NCI-H2081 (cell line): ENCODE results near the gene ZSCAN4.
A peak's percentile ranks its signal among the peaks of the same experiment; 100 is the strongest.

ENCODE experiments used
- DNase-seq, 2 experiments: peaks; one replicate each; lab custom pipeline; 2025; lab: John Stamatoyannopoulos, UW

ZSCAN4 gene

DNA sequence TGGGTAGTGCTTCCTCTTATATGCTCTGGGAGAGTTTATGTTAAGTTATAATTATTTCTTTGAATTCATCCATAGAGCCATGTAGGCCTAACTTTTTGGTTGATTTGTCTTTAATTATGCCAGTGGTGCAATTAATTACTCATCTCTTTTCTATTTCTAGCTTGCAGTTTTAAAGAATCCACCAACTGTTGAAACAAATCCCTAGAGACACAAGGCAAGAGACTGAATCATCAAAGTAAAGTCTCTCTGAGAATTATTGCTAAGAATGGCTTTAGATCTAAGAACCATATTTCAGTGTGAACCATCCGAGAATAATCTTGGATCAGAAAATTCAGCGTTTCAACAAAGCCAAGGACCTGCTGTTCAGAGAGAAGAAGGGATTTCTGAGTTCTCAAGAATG is 7.1 kb downstream of the ZSCAN4 start:
- no peak for DNase-seq

GRCh38 chr19:57682226-57682766 is 13.6 kb downstream of the ZSCAN4 start:
- DNase-seq: no peak

DNA sequence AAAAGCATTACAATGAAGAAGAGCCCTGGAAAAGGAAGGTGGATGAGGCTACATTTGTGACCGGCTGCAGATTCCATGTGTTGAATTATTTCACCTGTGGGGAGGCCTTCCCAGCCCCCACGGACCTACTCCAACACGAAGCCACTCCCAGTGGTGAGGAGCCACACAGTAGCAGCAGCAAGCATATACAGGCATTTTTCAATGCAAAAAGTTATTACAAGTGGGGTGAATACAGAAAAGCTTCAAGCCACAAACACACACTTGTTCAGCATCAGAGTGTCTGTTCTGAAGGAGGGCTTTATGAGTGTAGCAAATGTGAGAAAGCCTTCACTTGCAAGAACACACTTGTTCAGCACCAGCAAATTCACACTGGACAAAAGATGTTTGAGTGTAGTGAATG is 18.0 kb downstream of the ZSCAN4 start:
- no peak for DNase-seq

DNA sequence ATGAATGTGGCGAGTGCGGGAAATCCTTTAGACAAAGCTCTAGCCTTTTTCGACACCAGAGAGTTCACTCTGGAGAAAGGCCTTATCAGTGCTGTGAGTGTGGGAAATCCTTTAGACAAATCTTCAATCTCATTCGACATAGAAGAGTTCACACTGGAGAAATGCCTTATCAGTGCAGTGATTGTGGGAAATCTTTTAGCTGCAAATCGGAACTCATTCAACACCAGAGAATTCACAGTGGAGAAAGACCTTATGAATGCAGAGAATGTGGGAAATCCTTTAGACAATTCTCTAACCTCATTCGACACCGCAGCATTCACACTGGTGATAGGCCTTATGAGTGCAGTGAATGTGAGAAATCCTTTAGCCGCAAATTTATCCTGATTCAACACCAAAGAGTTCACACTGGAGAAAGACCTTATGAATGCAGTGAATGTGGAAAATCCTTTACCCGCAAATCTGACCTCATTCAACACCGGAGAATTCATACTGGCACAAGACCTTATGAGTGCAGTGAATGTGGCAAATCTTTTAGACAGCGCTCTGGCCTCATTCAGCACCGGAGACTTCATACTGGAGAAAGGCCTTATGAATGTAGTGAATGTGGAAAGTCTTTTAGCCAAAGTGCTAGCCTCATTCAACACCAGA is 18.8 kb downstream of the ZSCAN4 start:
- DNase-seq: no peak

DNA sequence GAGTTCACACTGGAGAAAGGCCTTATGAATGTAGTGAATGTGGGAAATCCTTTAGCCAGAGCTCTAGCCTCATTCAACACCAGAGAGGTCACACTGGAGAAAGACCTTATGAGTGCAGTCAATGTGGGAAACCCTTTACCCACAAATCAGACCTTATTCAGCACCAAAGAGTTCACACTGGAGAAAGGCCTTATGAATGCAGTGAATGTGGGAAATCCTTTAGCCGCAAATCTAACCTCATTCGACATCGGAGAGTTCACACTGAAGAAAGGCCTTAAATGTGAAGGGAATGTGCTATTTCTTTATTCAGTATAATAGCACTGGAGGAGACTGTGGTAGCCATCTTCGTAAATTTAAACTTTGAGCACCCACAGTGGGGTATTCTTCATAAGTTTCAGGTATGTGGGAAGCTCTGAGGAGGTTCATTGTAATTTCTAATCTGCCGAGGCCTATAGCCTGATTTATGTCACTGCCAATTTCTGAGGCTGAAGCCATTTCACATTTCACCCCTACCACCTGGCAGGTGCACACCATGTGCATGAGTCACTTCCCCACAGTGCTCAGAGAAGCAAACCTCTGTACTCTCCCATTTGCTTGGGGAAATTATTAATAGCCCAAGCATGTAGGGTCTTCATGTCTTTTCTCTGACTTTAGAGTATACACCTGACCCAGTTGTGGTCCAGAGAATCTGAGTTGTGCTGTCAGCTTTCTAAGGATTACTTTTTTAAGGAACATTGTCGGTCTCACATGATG is 19.5 kb downstream of the ZSCAN4 start:
- DNase-seq: no peak

DNA sequence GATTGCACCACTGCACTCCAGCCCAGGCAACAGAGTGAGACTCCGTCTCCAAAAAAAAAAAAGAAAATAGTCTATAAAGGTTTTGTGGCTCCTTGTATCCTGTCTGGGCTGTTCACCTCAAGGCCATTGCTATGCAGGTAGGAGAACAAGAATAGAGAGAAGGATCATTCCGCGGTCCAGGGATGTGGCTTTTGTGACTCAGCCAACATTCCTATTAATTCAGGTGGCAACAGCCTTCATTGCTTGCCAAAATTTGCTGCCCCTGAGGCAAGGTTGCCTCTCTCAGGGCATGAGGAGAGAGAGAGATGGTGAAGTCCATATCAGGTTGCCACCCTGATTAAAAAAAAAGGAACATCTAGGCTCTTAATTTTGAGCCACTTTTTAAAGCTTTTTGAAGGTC is 21.0 kb downstream of the ZSCAN4 start:
- no peak for DNase-seq

- DNase-seq: no peak
These were observed 32.9 kb downstream of the ZSCAN4 start for GRCh38 chr19:57701625-57702024.

DNA sequence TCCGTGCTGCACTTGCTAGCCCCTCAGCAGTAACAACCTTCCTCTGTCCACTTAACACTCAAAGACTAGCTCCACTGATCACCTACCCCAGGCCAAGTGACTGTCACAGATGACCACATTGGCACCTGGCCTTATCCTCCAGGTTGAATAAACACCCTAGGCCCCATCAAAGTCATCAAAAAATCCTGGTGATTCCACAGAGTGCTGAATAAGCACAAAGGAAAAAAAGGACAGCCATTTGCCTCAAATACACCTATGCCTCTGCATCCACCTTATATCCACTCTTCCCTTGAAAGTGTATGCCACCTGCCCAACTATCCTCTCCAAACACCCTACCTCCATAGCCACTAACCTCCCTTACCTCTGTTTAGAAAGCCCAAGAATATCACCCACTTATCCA is 37.6 kb downstream of the ZSCAN4 start:
- no peak for DNase-seq

- DNase-seq: no peak
These were observed 40.1 kb downstream of the ZSCAN4 start, which contains the start of gene ZNF154 for GRCh38 chr19:57708641-57709361. ZNF154 (minus strand) TSS chr19:57709204; CDS start chr19:57708971, 233 bp downstream.

DNA sequence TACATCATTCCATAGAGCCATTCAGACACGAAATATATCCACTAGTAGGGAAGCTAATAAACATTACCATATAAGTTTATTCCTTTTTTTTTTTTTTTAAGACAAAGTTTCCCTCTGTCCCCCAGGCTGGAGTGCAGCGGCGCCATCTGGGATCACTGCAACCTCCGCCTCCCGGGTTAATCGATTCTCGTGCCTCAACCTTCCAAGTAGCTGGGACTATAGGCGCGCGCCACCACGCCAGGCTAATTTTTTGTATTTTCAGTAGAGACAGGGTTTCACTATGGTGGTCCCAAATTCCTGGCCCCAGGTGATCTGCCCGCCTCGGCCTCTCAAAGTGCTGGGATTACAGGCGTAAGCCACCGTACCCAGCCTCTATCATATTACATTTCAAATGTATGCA is 40.9 kb downstream of the ZSCAN4 start:
- no peak for DNase-seq

- DNase-seq: no peak
These were observed 43.5 kb downstream of the ZSCAN4 start for GRCh38 chr19:57712222-57712621.

- peak; percentile 43 to 84 for DNase-seq
These were observed 50.7 kb downstream of the ZSCAN4 start for GRCh38 chr19:57719424-57719823.

DNA sequence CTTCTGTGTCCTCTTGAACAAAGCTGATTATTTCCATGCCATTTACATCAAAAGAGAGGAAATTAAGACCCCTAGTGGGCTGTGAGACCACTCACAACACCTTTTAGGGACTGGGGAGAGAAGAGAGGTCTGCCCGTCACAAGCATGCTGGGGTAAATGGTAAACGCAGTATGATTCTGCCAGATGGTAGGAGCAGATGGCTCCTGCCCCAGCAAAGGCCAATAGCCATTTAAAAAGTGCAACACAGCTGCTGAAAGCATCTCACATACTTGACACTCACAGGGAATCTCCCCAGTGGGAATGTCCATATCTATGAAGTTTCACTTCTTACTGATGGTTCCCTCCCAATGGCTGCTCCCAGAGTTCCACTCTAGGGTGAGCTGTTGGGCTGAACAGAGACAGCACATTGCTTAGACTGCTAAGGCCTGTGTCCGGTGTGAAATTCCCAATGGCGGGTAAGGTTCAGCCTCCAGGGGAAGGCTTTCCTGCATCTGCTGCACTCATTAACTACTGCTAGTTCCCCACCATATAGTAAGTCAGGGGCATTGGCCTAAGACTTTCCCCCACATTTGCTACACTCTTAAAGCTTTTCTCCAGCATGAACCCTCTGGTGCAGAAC is 51.3 kb downstream of the ZSCAN4 start:
- DNase-seq: peak; percentile 43 to 84

- no peak for DNase-seq
These were observed 52.1 kb downstream of the ZSCAN4 start for GRCh38 chr19:57720878-57721277.
